Liver (tissue), 9 donors: ENCODE measurements around the gene DAGLA. TPM values are rescaled to one million over a fixed set of nuclear protein-coding genes. Genes with fewer than 3 reads are reported as not detected.

ENCODE experiments used
- DNase-seq: peaks from one replicate; pipeline ENCODE4 v3.0.0-alpha.2; 2017; ENCODE audit warnings: low spot score
- H3K27ac ChIP-seq, 2 donors: one replicate each; pipeline ENCODE4 v1.7.0; 2013; ENCODE audit warnings: inconsistent platforms in 2 of 2, low read length in 2 of 2, control low read depth in 1 of 2, low read depth in 1 of 2, mild to moderate bottlenecking in 1 of 2
- H3K27me3 ChIP-seq, 4 donors: one replicate each; pipeline versions ENCODE4 v1.6.1 to v1.7.0; 2013; ENCODE audit warnings: low read length in 3 of 4, inconsistent platforms in 1 of 4, mild to moderate bottlenecking in 1 of 4, moderate library complexity in 1 of 4; ENCODE audit not compliant: control insufficient read depth in 4 of 4, insufficient read depth in 4 of 4
- H3K36me3 ChIP-seq, 4 donors: one replicate each; pipeline versions ENCODE4 v1.6.1 to v1.7.0; 2013; ENCODE audit warnings: low read length in 3 of 4, mild to moderate bottlenecking in 3 of 4, low read depth in 1 of 4, moderate library complexity in 1 of 4; ENCODE audit not compliant: control insufficient read depth in 4 of 4, insufficient read depth in 3 of 4
- H3K4me1 ChIP-seq, 4 donors: one replicate each; pipeline versions ENCODE4 v1.6.1 to v1.7.0; 2013; ENCODE audit warnings: low read length in 3 of 4, mild to moderate bottlenecking in 3 of 4, moderate library complexity in 1 of 4; ENCODE audit not compliant: control insufficient read depth in 4 of 4, insufficient read depth in 4 of 4
- H3K4me3 ChIP-seq, 3 donors: one replicate each; pipeline versions ENCODE4 v1.6.1 to v1.7.0; 2013; ENCODE audit warnings: low read length in 3 of 3, control low read depth in 1 of 3, low read depth in 1 of 3, mild to moderate bottlenecking in 1 of 3
- H3K9ac ChIP-seq, 2 donors: one replicate each; pipeline ENCODE4 v1.7.0; 2013; ENCODE audit warnings: low read length in 2 of 2, mild to moderate bottlenecking in 2 of 2, moderate library complexity in 2 of 2, control low read depth in 1 of 2, low read depth in 1 of 2
- H3K9me3 ChIP-seq, 4 donors: one replicate each; pipeline versions ENCODE4 v1.6.1 to v1.7.0; 2013; ENCODE audit warnings: low read length in 3 of 4; ENCODE audit not compliant: control insufficient read depth in 4 of 4
- ATF3 ChIP-seq: IDR thresholded peaks from 2 replicates; pipeline ENCODE4 v1.6.1; 2016; ENCODE audit warnings: antibody characterized with exemption
- FOXA1 ChIP-seq: IDR thresholded peaks from 2 replicates; pipeline ENCODE4 v1.6.1; 2016; ENCODE audit warnings: antibody characterized with exemption
- GABPA ChIP-seq, 2 donors: IDR thresholded peaks in 1 of 2; conservative IDR thresholded peaks in 1 of 2; 2 replicates each; pipeline ENCODE4 v1.6.1; 2016; ENCODE audit warnings: antibody characterized with exemption in 2 of 2, mild to moderate bottlenecking in 1 of 2, moderate library complexity in 1 of 2
- HNF4G ChIP-seq: IDR thresholded peaks from 2 replicates; pipeline ENCODE4 v1.6.1; 2016; ENCODE audit warnings: antibody characterized with exemption
- JUND ChIP-seq, 2 donors: IDR thresholded peaks; 2 replicates each; pipeline ENCODE4 v1.6.1; 2016; ENCODE audit warnings: antibody characterized with exemption in 2 of 2
- RAD21 ChIP-seq, 2 donors: IDR thresholded peaks; 2 replicates each; pipeline ENCODE4 v1.6.1; 2016; ENCODE audit warnings: antibody characterized with exemption in 2 of 2, mild to moderate bottlenecking in 2 of 2
- REST ChIP-seq: IDR thresholded peaks from 2 replicates; pipeline ENCODE4 v1.6.1; 2016; ENCODE audit warnings: antibody characterized with exemption, mild to moderate bottlenecking
- RXRA ChIP-seq, 2 donors: IDR thresholded peaks; 2 replicates each; pipeline ENCODE4 v1.6.1; 2017 to 2018; ENCODE audit warnings: antibody characterized with exemption in 2 of 2, mild to moderate bottlenecking in 1 of 2
- SP1 ChIP-seq: IDR thresholded peaks from 2 replicates; pipeline ENCODE4 v1.6.1; 2018; ENCODE audit warnings: antibody characterized with exemption, mild to moderate bottlenecking
- TAF1 ChIP-seq: conservative IDR thresholded peaks from 2 replicates; pipeline ENCODE4 v1.6.1; 2016; ENCODE audit warnings: antibody characterized with exemption, mild to moderate bottlenecking
- YY1 ChIP-seq: IDR thresholded peaks from 2 replicates; pipeline ENCODE4 v1.6.1; 2016; ENCODE audit warnings: antibody characterized with exemption, mild to moderate bottlenecking
- ZBTB33 ChIP-seq: IDR thresholded peaks from 2 replicates; pipeline ENCODE4 v1.6.1; 2016; ENCODE audit warnings: antibody characterized with exemption
- WGBS: extraction: QIAGEN DNeasy Blood & Tissue Kit; methylation state at CpG from one replicate; pipeline ENCODE4 v1.1.7; 2013; 5-methylcytosine and 5-hydroxymethylcytosine counted together
- polyA plus RNA-seq, 2 donors: library from polyadenylated mRNA; stranded (reverse) in 1 of 2; unstranded in 1 of 2; fragments of 200-250 nt in 1 of 2; fragments of >200 nt in 1 of 2; fragmentation: Nextera tagmentation in 1 of 2; extraction: Ambion mirVana in 1 of 2; gene quantifications; one replicate each; pipeline versions ENCODE4 v1.2.1 to v1.2.3, GENCODE V29; 2013 to 2015
- total RNA-seq, 2 donors: library from RNA; depleted of rRNA; stranded (reverse); fragments of >200 nt; gene quantifications; one replicate each; pipeline ENCODE4 v1.2.3, GENCODE V29; 2014
- donor health status: healthy.
- donor health status: healthy.
- donor health status: healthy.
- donor health status: healthy.
- donor health status: healthy.

DAGLA gene
- total and polyA plus RNA-seq, 4 donors, result 0.13 to 0.84 (median 0.60) TPM

- Histone ChIP-seq H3K36me3 (no peaks in the 10 kb centered on the region), H3K9ac (no peak overlapping the region), H3K27ac (no peak overlapping the region), H3K9me3 (no peaks in the 10 kb centered on the region), H3K4me1 (no peaks in the 10 kb centered on the region), H3K27me3 (no peaks in the 10 kb centered on the region), H3K4me3 (no peak overlapping the region)
- no peak for TF ChIP-seq YY1
- no peak for TF ChIP-seq RXRA (IDR thresholded peaks at IDR 0.05)
- no peak for TF ChIP-seq REST
- DNase-seq, result no peak
- WGBS, result 90% methylated on average over 9 of the region's 9 CpGs
These were observed 27.4 kb downstream of the DAGLA start for GRCh38 chr11:61707574-61707973.

GRCh38 chr11:61709110-61709509, 28.9 kb downstream of the DAGLA start:
- TF ChIP-seq SP1, result no peak
- TF ChIP-seq FOXA1, result no peak
- TF ChIP-seq HNF4G, result no peak
- WGBS, result 95% methylated on average over 7 of the region's 7 CpGs
- no peaks in the 10 kb centered on the region for H3K4me1 ChIP-seq

GRCh38 chr11:61709572-61709971, 29.4 kb downstream of the DAGLA start:
- Histone ChIP-seq H3K27me3 (no peaks in the 10 kb centered on the region), H3K36me3 (no peaks in the 10 kb centered on the region), H3K9ac (no peak overlapping the region), H3K9me3 (no peaks in the 10 kb centered on the region), H3K4me1 (no peaks in the 10 kb centered on the region), H3K4me3 (no peak overlapping the region), H3K27ac (no peak overlapping the region)
- TF ChIP-seq YY1 (no peak), RXRA (IDR thresholded peaks at IDR 0.05) (no peak), ATF3 (no peak)
- DNase-seq, result no peak
- whole genome bisulfite sequencing, result 88% methylated on average over 7 of the region's 7 CpGs

More at GRCh38 chr11:61709110-61709509, 28.9 kb downstream of the DAGLA start:
- Histone ChIP-seq H3K27me3 (no peaks in the 10 kb centered on the region), H3K9ac (no peak overlapping the region), H3K27ac (no peak overlapping the region), H3K9me3 (no peaks in the 10 kb centered on the region), H3K4me3 (no peak overlapping the region), H3K36me3 (no peaks in the 10 kb centered on the region)
- no peak for DNase-seq

- H3K36me3 ChIP-seq, result no peaks in the 10 kb centered on the region
- no peaks in the 10 kb centered on the region for H3K9me3 ChIP-seq
- H3K4me1 ChIP-seq, result no peaks in the 10 kb centered on the region
- no peak overlapping the region for H3K9ac ChIP-seq
- no peaks in the 10 kb centered on the region for H3K27me3 ChIP-seq
- 94% methylated on average over 7 of the region's 7 CpGs for WGBS
- no peak overlapping the region for H3K27ac ChIP-seq
- H3K4me3 ChIP-seq, result no peak overlapping the region
- DNase-seq, result no peak
- TF ChIP-seq TAF1 (no peak), HNF4G (no peak), RXRA (IDR thresholded peaks at IDR 0.05) (no peak), FOXA1 (no peak), YY1 (no peak), GABPA (IDR thresholded peaks at IDR 0.05 in 1 of 2, conservative IDR thresholded peaks at IDR 0.05 in 1 of 2) (no peak), JUND (IDR thresholded peaks at IDR 0.05) (no peak), ZBTB33 (no peak), RAD21 (IDR thresholded peaks at IDR 0.05) (no peak), ATF3 (no peak)
These were observed 29.8 kb downstream of the DAGLA start for GRCh38 chr11:61710019-61710418.
